A549 (cell line): ENCODE results near the gene DUSP10. TPM values are rescaled to one million over a fixed set of nuclear protein-coding genes. Genes with fewer than 3 reads are reported as not detected.

ENCODE experiments used
- ATAC-seq, 2 experiments: fragments of 200-7000 bp in 1 of 2; fragments of >200 bp in 1 of 2; cut with Nextera tagmentation in 1 of 2; cut with Tn5 transposase in 1 of 2; 3 replicates each; pipeline versions ENCODE4 v1.8.0 to v1.9.1; 2018 to 2020; ENCODE audit warnings: mild to moderate bottlenecking in 1 of 2, moderate library complexity in 1 of 2
- CTCF ChIA-PET: fragments of 300-600 bp; sonication (Branson Sonifier 250); formaldehyde crosslinking; extraction: SDS; loops from one replicate; lab custom pipeline; 2021; ENCODE audit warnings: antibody characterized with exemption, inconsistent platforms; lab: Yijun Ruan, JAX
- POLR2A ChIA-PET: fragments of 350-600 bp; formaldehyde crosslinking; extraction: SDS; loops from one replicate; lab custom pipeline; 2021; ENCODE audit warnings: antibody characterized with exemption, inconsistent platforms; lab: Yijun Ruan, JAX
- DNase-seq, 2 experiments: peaks; one replicate each; pipeline versions ENCODE4 v3.0.0 to v3.0.0-alpha.2; 2011 to 2016; ENCODE audit warnings: low read depth in 1 of 2, low spot score in 1 of 2
- FAIRE-seq: peaks from 2 replicates; lab custom pipeline; 2011; peaks lifted over from hg19 to GRCh38; lab: Jason Lieb, UNC
- H3K27ac ChIP-seq, 2 experiments: fragments of >200 bp; sonication (Bioruptor Twin); formaldehyde crosslinking; 3 replicates each; pipeline ENCODE4 v1.5.1; 2016 to 2017
- H3K4me1 ChIP-seq: fragments of >200 bp; sonication (Bioruptor Twin); formaldehyde crosslinking; 3 replicates; pipeline ENCODE4 v1.6.1; 2016
- H3K4me2 ChIP-seq: fragments of >200 bp; sonication (Bioruptor Twin); formaldehyde crosslinking; 3 replicates; pipeline ENCODE4 v1.6.1; 2016
- H3K4me3 ChIP-seq: fragments of >200 bp; sonication (Bioruptor Twin); formaldehyde crosslinking; 3 replicates; pipeline ENCODE4 v1.5.1; 2016
- H3K9me3 ChIP-seq: fragments of >200 bp; sonication (Bioruptor Twin); formaldehyde crosslinking; 3 replicates; pipeline ENCODE4 v1.6.1; 2016
- BCL3 ChIP-seq: fragments of >200 bp; sonication (Bioruptor Twin); formaldehyde crosslinking; IDR thresholded peaks from 3 replicates; pipeline ENCODE4 v1.6.1; 2016
- CBX2 ChIP-seq: fragments of 200-600 bp; sonication (generic); IDR thresholded peaks from 2 replicates; pipeline ENCODE4 v1.6.1; 2016; ENCODE audit warnings: low read depth, mild to moderate bottlenecking, borderline replicate concordance
- CEBPB ChIP-seq, 2 experiments: fragments of >200 bp in 1 of 2; sonication (Bioruptor Twin) in 1 of 2; formaldehyde crosslinking in 1 of 2; IDR thresholded peaks; 2 replicates each; pipeline ENCODE4 v1.6.1; 2012 to 2016
- E2F6 ChIP-seq: IDR thresholded peaks from 2 replicates; pipeline ENCODE4 v1.6.1; 2012; ENCODE audit warnings: low read depth, borderline replicate concordance
- ELK1 ChIP-seq: fragments of 150-350 bp; IDR thresholded peaks from 2 replicates; pipeline ENCODE4 v1.6.1; 2014; ENCODE audit warnings: low read depth, mild to moderate bottlenecking, low read length
- HDAC2 ChIP-seq: fragments of 200-600 bp; sonication (generic); IDR thresholded peaks from 2 replicates; pipeline ENCODE4 v1.6.1; 2016
- HMGXB4 ChIP-seq: fragments of 250-450 bp; sonication (Bioruptor Pico); IDR thresholded peaks from 2 replicates; pipeline ENCODE4 v1.5.0; 2021; ENCODE audit warnings: mild to moderate bottlenecking, moderate library complexity, borderline replicate concordance
- HOXB13 ChIP-seq: fragments of 250-450 bp; sonication (Bioruptor Pico); IDR thresholded peaks from 2 replicates; pipeline ENCODE4 v1.5.0; 2020; ENCODE audit warnings: low read depth, mild to moderate bottlenecking, moderate library complexity
- HOXB5 ChIP-seq: fragments of 250-450 bp; sonication (Bioruptor Pico); IDR thresholded peaks from 2 replicates; pipeline ENCODE4 v1.5.0; 2020; ENCODE audit warnings: mild to moderate bottlenecking, moderate library complexity
- KDM5A ChIP-seq: fragments of 200-600 bp; sonication (generic); IDR thresholded peaks from 2 replicates; pipeline ENCODE4 v1.6.1; 2016; ENCODE audit warnings: antibody characterized with exemption, mild to moderate bottlenecking
- MAFK ChIP-seq: fragments of 450-650 bp; IDR thresholded peaks from 2 replicates; pipeline ENCODE4 v1.6.1; 2014; ENCODE audit not compliant: partially characterized antibody
- MAX ChIP-seq: IDR thresholded peaks from 2 replicates; pipeline ENCODE4 v1.6.1; 2012
- MAZ ChIP-seq: fragments of 150-350 bp; IDR thresholded peaks from 2 replicates; pipeline ENCODE4 v1.6.1; 2014; ENCODE audit warnings: antibody characterized with exemption, low read depth, low read length, borderline replicate concordance
- NFE2L2 ChIP-seq: fragments of 150-350 bp; conservative IDR thresholded peaks from 2 replicates; pipeline ENCODE4 v1.6.1; 2014; ENCODE audit warnings: low read length
- NPAS2 ChIP-seq: fragments of 250-450 bp; sonication (Bioruptor Pico); IDR thresholded peaks from 2 replicates; pipeline ENCODE4 v1.8.0; 2022; ENCODE audit warnings: mild to moderate bottlenecking, moderate library complexity, borderline replicate concordance
- PHF8 ChIP-seq: fragments of 200-600 bp; sonication (generic); IDR thresholded peaks from 2 replicates; pipeline ENCODE4 v1.6.1; 2016; ENCODE audit warnings: low read depth, mild to moderate bottlenecking, antibody characterized with exemption, moderate library complexity, borderline replicate concordance
- RAD21 ChIP-seq, 2 experiments: fragments of >200 bp in 1 of 2; sonication (Bioruptor Twin) in 1 of 2; formaldehyde crosslinking in 1 of 2; IDR thresholded peaks in 1 of 2; conservative IDR thresholded peaks in 1 of 2; 2 replicates in 1 of 2; 3 replicates in 1 of 2; pipeline ENCODE4 v1.6.1; 2012 to 2018; ENCODE audit warnings: inconsistent platforms in 1 of 2
- RARB ChIP-seq: fragments of 250-450 bp; sonication (Bioruptor Pico); IDR thresholded peaks from 2 replicates; pipeline ENCODE4 v1.8.0; 2021; ENCODE audit warnings: mild to moderate bottlenecking, moderate library complexity
- RFX5 ChIP-seq: fragments of 450-650 bp; IDR thresholded peaks from 2 replicates; pipeline ENCODE4 v1.7.1; 2014; ENCODE audit warnings: antibody characterized with exemption, mild to moderate bottlenecking, moderate library complexity
- SREBF2 ChIP-seq: fragments of 450-650 bp; IDR thresholded peaks from 2 replicates; pipeline ENCODE4 v1.6.1; 2014; ENCODE audit warnings: mild to moderate bottlenecking, moderate library complexity
- ZFP36 ChIP-seq: fragments of 450-650 bp; IDR thresholded peaks from 2 replicates; pipeline ENCODE4 v1.6.1; 2014; ENCODE audit warnings: borderline replicate concordance; ENCODE audit not compliant: partially characterized antibody
- WGBS: methylation state at CpG from one replicate; pipeline ENCODE4 v1.1.6; 2017; ENCODE audit errors: missing lambda C conversion rate; 5-methylcytosine and 5-hydroxymethylcytosine counted together
- polyA plus RNA-seq, 4 experiments: library from polyadenylated mRNA; depleted of rRNA in 3 of 4; stranded (reverse); fragments of >200 nt; fragmentation: RNase III in 1 of 4; extraction: RNeasy Plus Mini Kit Qiagen cat#74134 plus additional on column Dnase treatment in 1 of 4; gene quantifications; 2 replicates in 3 of 4; 3 replicates in 1 of 4; pipeline ENCODE4 v1.2.3, GENCODE V29; 2011 to 2017

The DUSP10 gene
- polyA plus RNA-seq, 2 of the 4 experiments (the other 2 are of a cell fraction), result 4.8 to 5.2 TPM

- POLR2A ChIA-PET, result no interaction called here
- 59% methylated on average over 3 of the region's 3 CpGs for WGBS
Measured at GRCh38 chr1:221778125-221778524, 36.2 kb upstream of the DUSP10 start.

GRCh38 chr1:221777431-221778072 lies 35.7 kb upstream of the DUSP10 start:
- 80% methylated on average over 8 of the region's 8 CpGs for WGBS
- Histone ChIP-seq H3K4me3 (no peak overlapping the region), H3K9me3 (no peaks in the 10 kb centered on the region), H3K27ac (no peak overlapping the region), H3K4me2 (no peak overlapping the region), H3K4me1 (peaks cover 11% of the 10 kb centered on the region; the same call in 2 of the 3 replicates)
- ATAC-seq (no peak), FAIRE-seq (no peak), DNase-seq (no peak)
- POLR2A ChIA-PET, result no interaction called here
- CTCF ChIA-PET, result interaction anchor here (0.7 kb wide), 1 partner anchor 34 kb away, joined by 3 read pairs; no protein-coding TSS in a partner anchor
- no peak for TF ChIP-seq RAD21 (conservative IDR thresholded peaks at IDR 0.05 in 1 of 2, IDR thresholded peaks at IDR 0.05 in 1 of 2)
- no peak for TF ChIP-seq NFE2L2
- no peak for TF ChIP-seq BCL3
- no peak for TF ChIP-seq MAX
- no peak for TF ChIP-seq MAFK
- TF ChIP-seq HOXB5 (CRISPR knock-in tag), result no peak
- no peak for TF ChIP-seq CEBPB (IDR thresholded peaks at IDR 0.05)
- TF ChIP-seq HDAC2, result no peak
- TF ChIP-seq KDM5A, result no peak
- no peak for TF ChIP-seq MAZ
- TF ChIP-seq HMGXB4 (CRISPR knock-in tag), result no peak
- TF ChIP-seq RARB (CRISPR knock-in tag), result no peak
- no peak for TF ChIP-seq E2F6
- TF ChIP-seq HOXB13, result no peak
- no peak for TF ChIP-seq NPAS2 (CRISPR knock-in tag)
- no peak for TF ChIP-seq CBX2
- TF ChIP-seq RFX5, result no peak
- no peak for TF ChIP-seq ELK1

More at GRCh38 chr1:221778125-221778524, 36.2 kb upstream of the DUSP10 start:
- FAIRE-seq (no peak), ATAC-seq (no peak), DNase-seq (no peak)
- H3K9me3 ChIP-seq, result no peaks in the 10 kb centered on the region
- H3K4me1 ChIP-seq, result peaks cover 11% of the 10 kb centered on the region; the same call in 2 of the 3 replicates
- CTCF ChIA-PET, result no interaction called here
- TF ChIP-seq ZFP36, result no peak
- TF ChIP-seq SREBF2, result no peak
- TF ChIP-seq PHF8, result no peak
- no peak for TF ChIP-seq RARB (CRISPR knock-in tag)
- TF ChIP-seq HMGXB4 (CRISPR knock-in tag), result no peak
- no peak for TF ChIP-seq ELK1
- H3K4me2 ChIP-seq, result no peak overlapping the region
- H3K27ac ChIP-seq, result no peak overlapping the region
- H3K4me3 ChIP-seq, result no peak overlapping the region
